ENCODE data around the gene IFNA1.

Gene IFNA1

DNA sequence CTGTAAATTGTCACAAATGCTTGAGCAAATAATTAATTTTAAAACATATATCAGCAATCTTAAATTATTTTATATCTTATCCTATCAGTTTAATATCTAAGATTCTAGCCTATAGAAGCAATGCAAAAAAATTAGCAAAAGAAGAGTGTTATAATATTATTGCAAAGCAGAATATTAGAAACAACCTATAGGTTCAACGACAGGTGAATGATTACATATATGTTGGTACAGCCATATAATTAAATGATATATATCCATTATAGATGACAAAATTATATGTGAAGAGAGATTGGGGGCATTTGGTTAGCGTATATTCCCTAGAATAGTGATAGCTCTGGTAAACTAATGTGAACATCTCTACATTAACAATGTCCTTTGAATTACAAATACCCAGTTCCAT, 42.0 kb downstream of the IFNA1 start, which contains the start of gene IFNE:
Gene IFNE (minus strand): TSS at position 101 of the 400 bp plus-strand sequence. CDS start 619 bp downstream, outside the sequence.
- no peak within 1 kb of the TSS for H3K9ac ChIP-seq (ENCODE audit: low read length)

More for the DNA sequence above, 42.0 kb downstream of the IFNA1 start, which contains the start of gene IFNE:
- Histone ChIP-seq H3K27me3 (replicated peaks; ENCODE audit: insufficient read depth, low read length) (no peaks in the 10 kb centered on the region), H2AFZ (ENCODE audit: low read length) (no peak within 1 kb of the TSS), H3F3A (ENCODE audit: insufficient read depth, low read length) (no peaks in the 10 kb centered on the region), H3K4me2 (ENCODE audit: low read depth, low read length) (peak within 1 kb of the TSS; percentile 52), H3K9me3 (replicated peaks; ENCODE audit: insufficient read depth, low read length) (no peaks in the 10 kb centered on the region), H4K20me1 (ENCODE audit: insufficient read depth, low read length) (no peaks in the 10 kb centered on the region), H3K9me2 (replicated peaks; ENCODE audit: insufficient read depth, low read length) (no peaks in the 10 kb centered on the region), H3K4me3 (ENCODE audit: low read length) (no peak within 1 kb of the TSS), H3K27ac (ENCODE audit: low read length) (no peak within 1 kb of the TSS), H3K36me3 (replicated peaks; ENCODE audit: insufficient read depth, low read length) (no peaks in the 10 kb centered on the region), H3K79me2 (ENCODE audit: low read length) (no peaks in the 10 kb centered on the region), H3K4me1 (ENCODE audit: low read length) (peaks cover 17% of the 10 kb centered on the region)
- DNase-seq: no peak
- TF ChIP-seq EZH2 (optimal IDR thresholded peaks at IDR 0.05; ENCODE audit: low read depth, low read length) (no peak), EZH2phosphoT487 (IDR thresholded peaks at IDR 0.05; ENCODE audit: low read length) (no peak), CTCF (IDR thresholded peaks at IDR 0.05; ENCODE audit: low read length) (no peak)
